ENCODE data around the gene RABL6. TPM values are rescaled to one million over a fixed set of nuclear protein-coding genes. Genes with fewer than 3 reads are reported as not detected.

Gene RABL6
- total RNA-seq, 1 donor from 2014 or later = 68.2 TPM

DNA sequence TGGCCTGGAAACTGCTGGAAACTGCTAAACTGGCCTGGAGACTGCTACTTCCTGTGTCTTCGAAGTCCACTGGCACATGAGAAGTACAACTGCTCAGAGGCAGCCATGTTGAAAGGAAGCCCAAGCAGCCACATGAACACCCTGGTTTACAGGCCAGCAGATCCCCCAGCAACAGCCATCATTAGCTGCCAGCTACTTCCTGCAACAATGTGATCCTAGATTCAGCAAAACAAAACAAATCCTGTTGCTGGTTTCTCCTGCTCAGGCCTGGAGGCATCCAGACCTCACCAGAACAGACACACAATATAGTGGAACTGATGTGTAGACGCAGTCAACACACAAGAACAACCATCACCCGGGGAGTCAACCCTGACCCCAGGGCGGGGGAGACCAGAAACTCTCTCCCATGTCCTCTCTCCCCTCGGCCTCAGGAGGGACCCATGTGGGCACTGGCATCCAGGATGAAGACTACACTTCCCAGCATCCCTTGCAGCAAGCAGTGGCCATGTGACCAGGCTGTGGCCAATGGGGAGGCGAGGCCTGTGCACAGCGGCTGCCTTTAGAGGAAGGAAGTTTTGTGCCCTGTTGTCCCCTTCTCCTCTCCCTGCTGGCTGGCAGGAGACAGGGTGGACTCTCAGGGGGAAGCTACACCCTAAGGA, 34.2 kb upstream of the RABL6 start:
- Histone ChIP-seq H3K27ac (no peak overlapping the region), H3K27me3 (no peaks in the 10 kb centered on the region), H3K9me3 (no peaks in the 10 kb centered on the region), H3K4me3 (no peak overlapping the region), H3K36me3 (no peaks in the 10 kb centered on the region), H3K4me1 (no peaks in the 10 kb centered on the region)
- DNase-seq (peak; percentile 69), ATAC-seq (peak; percentile 74)
- intact Hi-C loops (cut with DNase I) = no loop called here
- TF ChIP-seq, protein P1, sequence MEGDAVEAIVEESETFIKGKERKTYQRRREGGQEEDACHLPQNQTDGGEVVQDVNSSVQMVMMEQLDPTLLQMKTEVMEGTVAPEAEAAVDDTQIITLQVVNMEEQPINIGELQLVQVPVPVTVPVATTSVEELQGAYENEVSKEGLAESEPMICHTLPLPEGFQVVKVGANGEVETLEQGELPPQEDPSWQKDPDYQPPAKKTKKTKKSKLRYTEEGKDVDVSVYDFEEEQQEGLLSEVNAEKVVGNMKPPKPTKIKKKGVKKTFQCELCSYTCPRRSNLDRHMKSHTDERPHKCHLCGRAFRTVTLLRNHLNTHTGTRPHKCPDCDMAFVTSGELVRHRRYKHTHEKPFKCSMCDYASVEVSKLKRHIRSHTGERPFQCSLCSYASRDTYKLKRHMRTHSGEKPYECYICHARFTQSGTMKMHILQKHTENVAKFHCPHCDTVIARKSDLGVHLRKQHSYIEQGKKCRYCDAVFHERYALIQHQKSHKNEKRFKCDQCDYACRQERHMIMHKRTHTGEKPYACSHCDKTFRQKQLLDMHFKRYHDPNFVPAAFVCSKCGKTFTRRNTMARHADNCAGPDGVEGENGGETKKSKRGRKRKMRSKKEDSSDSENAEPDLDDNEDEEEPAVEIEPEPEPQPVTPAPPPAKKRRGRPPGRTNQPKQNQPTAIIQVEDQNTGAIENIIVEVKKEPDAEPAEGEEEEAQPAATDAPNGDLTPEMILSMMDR (IDR thresholded peaks at IDR 0.05) = no peak

DNA sequence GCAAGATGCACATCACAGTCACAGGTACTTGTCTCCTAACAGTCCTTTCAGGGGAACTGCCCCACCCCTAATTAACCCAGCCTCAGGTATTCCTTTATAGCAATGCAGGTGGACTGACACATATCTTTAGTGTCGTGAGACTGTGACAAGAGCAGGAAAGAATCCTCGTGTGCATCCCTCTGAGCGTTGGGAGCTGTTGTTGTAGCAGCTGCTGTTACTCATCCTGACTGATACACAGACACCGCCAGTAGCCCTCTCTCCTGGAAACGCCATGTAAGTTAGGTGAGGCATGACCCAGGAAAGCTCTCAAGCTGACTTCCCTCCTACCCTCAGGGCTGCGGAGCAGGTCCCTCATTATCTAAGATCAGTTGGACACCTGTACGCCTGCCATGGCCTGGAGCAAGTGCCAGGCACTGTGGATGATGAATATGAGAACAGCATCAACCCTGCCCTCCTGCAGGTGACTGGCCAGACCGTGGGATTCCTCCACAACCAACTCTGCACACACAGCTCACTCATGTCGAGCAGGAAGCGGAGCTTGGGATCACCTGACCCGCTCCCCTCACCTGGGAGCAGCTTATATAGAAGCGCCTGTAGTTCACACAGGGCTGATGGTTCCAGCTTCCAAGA, 33.2 kb upstream of the RABL6 start:
- no peaks in the 10 kb centered on the region for H3K36me3 ChIP-seq
- TF ChIP-seq, protein P1 (IDR thresholded peaks at IDR 0.05) = no peak
- intact Hi-C loops (cut with DNase I) = no loop called here
- ATAC-seq (no peak), DNase-seq (peak; percentile 33)
- H3K4me1 ChIP-seq = no peaks in the 10 kb centered on the region
- H3K4me3 ChIP-seq = no peak overlapping the region
- H3K9me3 ChIP-seq = no peaks in the 10 kb centered on the region
- H3K27ac ChIP-seq = no peak overlapping the region
- H3K27me3 ChIP-seq = no peaks in the 10 kb centered on the region

DNA sequence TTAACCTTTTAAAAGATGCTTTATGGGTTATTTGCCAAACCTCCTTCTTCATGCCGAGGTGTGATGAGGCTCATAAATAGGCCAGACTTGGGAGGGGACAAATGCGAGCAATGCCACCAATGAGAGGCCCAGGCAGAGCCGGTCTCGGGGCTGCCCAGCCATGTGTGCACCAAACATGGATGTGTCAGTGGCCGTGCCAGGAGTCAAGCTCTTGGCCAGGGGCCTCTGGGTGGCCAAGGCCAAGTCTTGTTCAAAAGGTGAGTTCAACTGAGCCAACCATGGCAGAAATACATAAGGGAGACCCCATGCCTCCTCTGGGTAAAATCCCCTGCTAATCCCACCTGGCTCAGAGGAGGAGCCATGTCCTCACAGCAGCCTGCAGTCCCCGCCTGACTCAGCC, 32.6 kb upstream of the RABL6 start:
- intact Hi-C loops (cut with DNase I) = no loop called here
- H3K36me3 ChIP-seq = no peaks in the 10 kb centered on the region
- no peak overlapping the region for H3K4me3 ChIP-seq
- peak; percentile 46 for DNase-seq
- H3K27me3 ChIP-seq = no peaks in the 10 kb centered on the region
- no peak overlapping the region for H3K27ac ChIP-seq
- no peaks in the 10 kb centered on the region for H3K4me1 ChIP-seq
- ATAC-seq = no peak
- H3K9me3 ChIP-seq = no peaks in the 10 kb centered on the region
- TF ChIP-seq, protein P1 (IDR thresholded peaks at IDR 0.05) = no peak

DNA sequence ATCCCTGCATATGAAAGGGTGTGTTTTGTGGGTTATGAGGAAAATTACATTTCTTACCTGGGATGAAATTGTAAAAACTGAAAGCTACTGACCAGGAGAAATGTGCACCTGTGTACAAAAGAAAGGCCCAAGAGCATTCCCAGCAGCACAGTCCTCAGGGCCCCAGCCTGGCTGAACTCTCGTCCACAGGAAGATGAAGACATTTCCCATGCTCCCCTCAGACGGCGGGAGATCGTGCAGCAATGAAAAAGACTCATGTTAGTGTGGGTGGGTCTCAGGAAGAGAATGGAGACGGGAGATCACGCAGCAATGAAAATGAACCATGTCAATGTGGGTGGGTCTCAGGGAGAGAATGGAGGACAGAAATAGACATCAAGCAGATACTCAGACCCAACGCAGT, 30.8 kb upstream of the RABL6 start:
- intact Hi-C loops (cut with DNase I) = no loop called here
- H3K27me3 ChIP-seq = no peaks in the 10 kb centered on the region
- ATAC-seq (no peak), DNase-seq (no peak)
- H3K36me3 ChIP-seq = no peaks in the 10 kb centered on the region
- H3K4me3 ChIP-seq = no peak overlapping the region
- no peaks in the 10 kb centered on the region for H3K4me1 ChIP-seq
- no peaks in the 10 kb centered on the region for H3K9me3 ChIP-seq
- TF ChIP-seq, protein P1 (IDR thresholded peaks at IDR 0.05) = no peak
- no peak overlapping the region for H3K27ac ChIP-seq

DNA sequence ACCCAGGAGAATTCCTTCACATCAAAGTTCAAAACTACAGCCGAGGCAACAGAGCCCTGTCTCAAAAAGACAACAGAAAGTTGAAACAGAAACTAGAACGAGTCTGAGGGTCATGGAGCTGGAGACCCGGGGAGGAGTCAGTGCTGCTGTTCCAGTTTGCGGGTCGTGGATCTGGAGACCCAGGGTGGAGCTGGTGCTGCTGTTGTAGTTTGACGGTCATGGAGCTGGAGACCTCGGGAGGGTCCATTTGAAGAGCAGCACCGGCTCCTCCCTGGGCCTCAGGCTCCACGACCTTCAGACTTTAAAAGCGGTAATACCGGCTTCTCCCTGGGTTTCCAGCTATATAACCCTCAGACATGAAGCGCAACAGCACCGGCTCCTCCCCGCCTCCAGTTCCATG, 30.4 kb upstream of the RABL6 start:
- intact Hi-C loops (cut with DNase I) = no loop called here
- TF ChIP-seq, protein P1 (IDR thresholded peaks at IDR 0.05) = no peak
- no peak for ATAC-seq
- Histone ChIP-seq H3K4me3 (no peak overlapping the region), H3K27me3 (no peaks in the 10 kb centered on the region), H3K4me1 (no peaks in the 10 kb centered on the region), H3K36me3 (no peaks in the 10 kb centered on the region), H3K9me3 (no peaks in the 10 kb centered on the region), H3K27ac (no peak overlapping the region)
- no peak for DNase-seq

Data from upper lobe of right lung (tissue), 1 donor.